ENCODE data around the gene SUCNR1. TPM values are rescaled to one million over a fixed set of nuclear protein-coding genes. Genes with fewer than 3 reads are reported as not detected.

Gene SUCNR1
- total and polyA plus RNA-seq, 2 of the 4 experiments (the other 2 are of a cell fraction), result not detected

- H3K18ac ChIP-seq (ENCODE audit: low read depth, low read length), result peak overlapping the region; percentile 88; the same call in 1 of the 2 replicates
- H3K36me3 ChIP-seq (ENCODE audit: control insufficient read depth, insufficient read depth, low read length), result no peaks in the 10 kb centered on the region
- no peak overlapping the region for H3K27ac ChIP-seq (ENCODE audit: insufficient read depth, low read length)
- CTCF ChIA-PET, result no interaction called here
- dilution Hi-C loops (cut with HindIII; ENCODE audit: low sequenced_read_pairs, unreplicated experiment) (no loop called here), in situ Hi-C loops (cut with MboI; ENCODE audit: low sequenced_read_pairs) (no loop called here), intact Hi-C loops (cut with micrococcal nuclease) (no loop called here)
- H4K8ac ChIP-seq (ENCODE audit: low read depth in 2 of 2, low read length in 2 of 2), result peak overlapping the region in 1 of 2 experiments; percentile 2; a peak in 1 of 4 replicates
- TF ChIP-seq CHD1 (IDR thresholded peaks at IDR 0.05; ENCODE audit: low read depth, low read length) (no peak), RFX5 (IDR thresholded peaks at IDR 0.05; ENCODE audit: low read depth, low read length) (no peak)
- H3K56ac ChIP-seq (ENCODE audit: extremely low read depth, insufficient read depth, low read length), result no peak overlapping the region
- WGBS, 2 experiments (ENCODE audit: extremely low coverage in 2 of 2, insufficient read length in 1 of 2), result no CpG with 5 or more reads among the region's 3 CpGs
- H3K79me1 ChIP-seq (ENCODE audit: low read depth in 1 of 2, low read length in 2 of 2), result no peaks in the 10 kb centered on the region
- ATAC-seq (ENCODE audit: low read depth), result no peak
- no peak overlapping the region for H2AK9ac ChIP-seq (replicated peaks; ENCODE audit: low read depth, low read length, poor library complexity)
- DNase-seq, result no peak
- H3K9ac ChIP-seq (ENCODE audit: low read depth, low read length), result no peak overlapping the region
- no peak overlapping the region for H2BK15ac ChIP-seq (ENCODE audit: low read depth, low read length)
- H4K91ac ChIP-seq (ENCODE audit: insufficient read depth, low read depth, low read length), result no peak overlapping the region
- POLR2A ChIA-PET (ENCODE audit: unreplicated experiment), result no interaction called here
- H3K9me1 ChIP-seq (ENCODE audit: insufficient read depth, low read length), result peaks cover 5% of the 10 kb centered on the region
- 0 out of 2 replicates have a peak overlapping the region, but pooled peaks have one; percentile 35 for H3K14ac ChIP-seq (replicated peaks; ENCODE audit: low read depth, low read length)
- H3K9me3 ChIP-seq (ENCODE audit: control insufficient read depth, insufficient read depth, low read length), result no peaks in the 10 kb centered on the region
- no peaks in the 10 kb centered on the region for H4K20me1 ChIP-seq (ENCODE audit: insufficient read depth, low read length)
- H2BK20ac ChIP-seq (ENCODE audit: low read depth, low read length), result peak overlapping the region; percentile 90; the same call in 1 of the 2 replicates
- no peaks in the 10 kb centered on the region for H3K27me3 ChIP-seq (ENCODE audit: control insufficient read depth, insufficient read depth, low read length)
- H3K4me2 ChIP-seq (ENCODE audit: low read depth, low read length), result no peak overlapping the region
- H4K5ac ChIP-seq (ENCODE audit: low read depth, low read length), result no peak overlapping the region
- no peak overlapping the region for H3K23ac ChIP-seq (ENCODE audit: low read depth, low read length)
- peak overlapping the region; percentile 61 for H2BK120ac ChIP-seq (ENCODE audit: low read depth, low read length)
- no peak overlapping the region for H2AK5ac ChIP-seq (ENCODE audit: low read depth, low read length)
- no peak overlapping the region for H3K4me3 ChIP-seq (ENCODE audit: insufficient read depth, low read depth, low read length)
- H3K4me1 ChIP-seq (ENCODE audit: control insufficient read depth, insufficient read depth, low read length), result peaks cover 2% of the 10 kb centered on the region; the same call in 1 of the 2 replicates
- H2BK5ac ChIP-seq (ENCODE audit: low read depth, low read length, poor library complexity, severe bottlenecking), result peak overlapping the region; percentile 50
- H2AFZ ChIP-seq (replicated peaks; ENCODE audit: low read length, poor library complexity), result no peak overlapping the region
- BruUV-seq (replicated peaks), result no TSS peak
- peak overlapping the region; percentile 75; the same call in 1 of the 2 replicates for H3K4ac ChIP-seq (ENCODE audit: low read depth, low read length)
Measured at GRCh38 chr3:151879679-151880415, 6.4 kb downstream of the SUCNR1 start.

Data from IMR-90 (cell line).